Measurements from ENCODE around the gene AP1S1.

DNA sequence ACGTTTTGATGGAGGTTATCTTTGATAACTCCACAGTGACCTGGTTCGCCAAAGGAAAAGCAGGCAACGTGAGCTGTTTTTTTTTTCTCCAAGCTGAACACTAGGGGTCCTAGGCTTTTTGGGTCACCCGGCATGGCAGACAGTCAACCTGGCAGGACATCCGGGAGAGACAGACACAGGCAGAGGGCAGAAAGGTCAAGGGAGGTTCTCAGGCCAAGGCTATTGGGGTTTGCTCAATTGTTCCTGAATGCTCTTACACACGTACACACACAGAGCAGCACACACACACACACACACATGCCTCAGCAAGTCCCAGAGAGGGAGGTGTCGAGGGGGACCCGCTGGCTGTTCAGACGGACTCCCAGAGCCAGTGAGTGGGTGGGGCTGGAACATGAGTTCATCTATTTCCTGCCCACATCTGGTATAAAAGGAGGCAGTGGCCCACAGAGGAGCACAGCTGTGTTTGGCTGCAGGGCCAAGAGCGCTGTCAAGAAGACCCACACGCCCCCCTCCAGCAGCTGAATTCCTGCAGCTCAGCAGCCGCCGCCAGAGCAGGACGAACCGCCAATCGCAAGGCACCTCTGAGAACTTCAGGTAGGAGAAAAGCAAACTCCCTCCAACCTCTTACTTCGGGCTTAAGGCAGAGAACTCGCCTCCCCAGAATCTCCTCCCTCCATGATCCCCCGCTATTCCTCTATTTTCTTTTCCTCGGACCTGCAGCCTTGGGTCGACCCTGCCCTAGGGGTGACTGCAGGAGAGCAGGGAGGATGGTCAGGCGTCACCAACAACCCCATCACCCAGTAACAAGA is 27.4 kb upstream of the AP1S1 start, which contains the start of gene SERPINE1:
- TF ChIP-seq CTCF (IDR thresholded peaks at IDR 0.05) (no peak), EP300 (IDR thresholded peaks at IDR 0.05) (peak in 1 of 4 donors; percentile 13), POLR2AphosphoS5 (IDR thresholded peaks at IDR 0.05) (peak in 3 of 4 donors; percentile 70 to 88 (median 78))
